HEK293 (cell line): ENCODE measurements around the gene CSRP1.
A peak's percentile ranks its signal among the peaks of the same experiment; 100 is the strongest.

Experiments
- ELK4 ChIP-seq: IDR thresholded peaks from 2 replicates; pipeline ENCODE4 v1.6.1; 2011; ENCODE audit warnings: mild to moderate bottlenecking, low read depth, low read length, borderline replicate concordance
- GLIS1 ChIP-seq: fragments of 450-650 bp; formaldehyde crosslinking; IDR thresholded peaks from 2 replicates; pipeline ENCODE4 v1.5.1; 2016; ENCODE audit warnings: missing biosample characterization, missing genetic modification characterization
- KLF9 ChIP-seq: fragments of 450-650 bp; formaldehyde crosslinking; IDR thresholded peaks from 2 replicates; pipeline ENCODE4 v1.5.1; 2016; ENCODE audit warnings: missing biosample characterization, missing genetic modification characterization, low read depth
- MEIS1 ChIP-seq: sonication (generic); formaldehyde crosslinking; IDR thresholded peaks from 2 replicates; pipeline ENCODE4 v1.8.1; 2022; ENCODE audit warnings: missing genetic modification reagents, mild to moderate bottlenecking, borderline replicate concordance
- TCF7L2 ChIP-seq: IDR thresholded peaks from 2 replicates; pipeline ENCODE4 v1.6.1; 2011; ENCODE audit warnings: low read depth, mild to moderate bottlenecking, inconsistent platforms, low read length, moderate library complexity, borderline replicate concordance
- TRIM28 ChIP-seq: IDR thresholded peaks from 2 replicates; pipeline ENCODE4 v1.6.1; 2011; ENCODE audit warnings: low read length, control low read depth, borderline replicate concordance
- ZBTB21 ChIP-seq: fragments of 450-650 bp; formaldehyde crosslinking; IDR thresholded peaks from 2 replicates; pipeline ENCODE4 v1.5.1; 2017; ENCODE audit warnings: missing biosample characterization, missing genetic modification characterization
- ZBTB48 ChIP-seq: fragments of 450-650 bp; formaldehyde crosslinking; IDR thresholded peaks from 2 replicates; pipeline ENCODE4 v1.5.1; 2016; ENCODE audit warnings: missing biosample characterization, missing genetic modification characterization
- ZBTB7A ChIP-seq: fragments of 450-650 bp; formaldehyde crosslinking; IDR thresholded peaks from 2 replicates; pipeline ENCODE4 v1.5.1; 2016; ENCODE audit warnings: low read depth, missing biosample characterization, missing genetic modification characterization
- ZBTB8A ChIP-seq: fragments of 450-650 bp; formaldehyde crosslinking; IDR thresholded peaks from 2 replicates; pipeline ENCODE4 v1.5.1; 2016; ENCODE audit warnings: missing biosample characterization, missing genetic modification characterization
- ZFP3 ChIP-seq: fragments of 450-650 bp; formaldehyde crosslinking; IDR thresholded peaks from 2 replicates; pipeline ENCODE4 v1.5.1; 2016; ENCODE audit warnings: low read depth, missing biosample characterization, missing genetic modification characterization
- ZNF114 ChIP-seq: fragments of 450-650 bp; formaldehyde crosslinking; IDR thresholded peaks from 2 replicates; pipeline ENCODE4 v1.5.0; 2017; ENCODE audit warnings: missing biosample characterization, missing genetic modification characterization
- ZNF138 ChIP-seq: fragments of 450-650 bp; formaldehyde crosslinking; IDR thresholded peaks from 2 replicates; pipeline ENCODE4 v1.5.1; 2016; ENCODE audit warnings: missing biosample characterization, missing genetic modification characterization, borderline replicate concordance
- ZNF146 ChIP-seq: fragments of 450-650 bp; formaldehyde crosslinking; IDR thresholded peaks from 2 replicates; pipeline ENCODE4 v1.5.1; 2016; ENCODE audit warnings: missing biosample characterization, missing genetic modification characterization
- ZNF148 ChIP-seq: fragments of 450-650 bp; formaldehyde crosslinking; IDR thresholded peaks from 2 replicates; pipeline ENCODE4 v1.5.0; 2017; ENCODE audit warnings: missing biosample characterization, missing genetic modification characterization, borderline replicate concordance
- ZNF16 ChIP-seq: fragments of 450-650 bp; formaldehyde crosslinking; IDR thresholded peaks from 2 replicates; pipeline ENCODE4 v1.5.1; 2016; ENCODE audit warnings: low read depth, missing biosample characterization, missing genetic modification characterization
- ZNF214 ChIP-seq: fragments of 450-650 bp; formaldehyde crosslinking; IDR thresholded peaks from 2 replicates; pipeline ENCODE4 v1.5.1; 2017; ENCODE audit warnings: missing biosample characterization, mild to moderate bottlenecking, missing genetic modification characterization, borderline replicate concordance
- ZNF221 ChIP-seq: fragments of 450-650 bp; formaldehyde crosslinking; IDR thresholded peaks from 2 replicates; pipeline ENCODE4 v1.5.1; 2017; ENCODE audit warnings: missing biosample characterization, missing genetic modification characterization, borderline replicate concordance
- ZNF23 ChIP-seq: fragments of 450-650 bp; formaldehyde crosslinking; IDR thresholded peaks from 2 replicates; pipeline ENCODE4 v1.5.1; 2016; ENCODE audit warnings: missing biosample characterization, missing genetic modification characterization, borderline replicate concordance
- ZNF302 ChIP-seq: fragments of 450-650 bp; formaldehyde crosslinking; IDR thresholded peaks from 2 replicates; pipeline ENCODE4 v1.5.1; 2016; ENCODE audit warnings: missing biosample characterization, missing genetic modification characterization, low read depth
- ZNF366 ChIP-seq: fragments of 450-650 bp; formaldehyde crosslinking; conservative IDR thresholded peaks from 2 replicates; pipeline ENCODE4 v1.5.1; 2016; ENCODE audit warnings: missing biosample characterization, missing genetic modification characterization
- ZNF488 ChIP-seq: fragments of 450-650 bp; formaldehyde crosslinking; IDR thresholded peaks from 2 replicates; pipeline ENCODE4 v1.5.1; 2016; ENCODE audit warnings: missing biosample characterization, missing genetic modification characterization
- ZNF513 ChIP-seq: fragments of 450-650 bp; IDR thresholded peaks from 2 replicates; pipeline ENCODE4 v1.5.1; 2018; ENCODE audit warnings: missing biosample characterization, missing genetic modification characterization
- ZNF521 ChIP-seq: fragments of 450-650 bp; formaldehyde crosslinking; IDR thresholded peaks from 2 replicates; pipeline ENCODE4 v1.5.1; 2017; ENCODE audit warnings: missing biosample characterization, mild to moderate bottlenecking, missing genetic modification characterization
- ZNF555 ChIP-seq: fragments of 450-650 bp; formaldehyde crosslinking; conservative IDR thresholded peaks from 2 replicates; pipeline ENCODE4 v1.5.1; 2017; ENCODE audit warnings: missing biosample characterization, mild to moderate bottlenecking, missing genetic modification characterization, inconsistent platforms
- ZNF610 ChIP-seq: fragments of 450-650 bp; formaldehyde crosslinking; IDR thresholded peaks from 2 replicates; pipeline ENCODE4 v1.5.1; 2016; ENCODE audit warnings: missing biosample characterization, missing genetic modification characterization, borderline replicate concordance
- ZNF623 ChIP-seq: fragments of 450-650 bp; formaldehyde crosslinking; IDR thresholded peaks from 2 replicates; pipeline ENCODE4 v1.5.1; 2016; ENCODE audit warnings: missing biosample characterization, missing genetic modification characterization
- ZNF660 ChIP-seq: fragments of 450-650 bp; IDR thresholded peaks from 2 replicates; pipeline ENCODE4 v1.5.1; 2018; ENCODE audit warnings: missing biosample characterization, mild to moderate bottlenecking, missing genetic modification characterization
- ZNF664 ChIP-seq: fragments of 450-650 bp; formaldehyde crosslinking; IDR thresholded peaks from 2 replicates; pipeline ENCODE4 v1.5.1; 2016; ENCODE audit warnings: missing biosample characterization, missing genetic modification characterization
- ZNF768 ChIP-seq: fragments of 450-650 bp; formaldehyde crosslinking; IDR thresholded peaks from 2 replicates; pipeline ENCODE4 v1.5.1; 2018; ENCODE audit warnings: missing biosample characterization, mild to moderate bottlenecking, missing genetic modification characterization
- ZNF776 ChIP-seq: fragments of 450-650 bp; formaldehyde crosslinking; IDR thresholded peaks from 2 replicates; pipeline ENCODE4 v1.5.0; 2017; ENCODE audit warnings: missing biosample characterization, missing genetic modification characterization, borderline replicate concordance
- ZNF843 ChIP-seq: fragments of 450-650 bp; formaldehyde crosslinking; IDR thresholded peaks from 2 replicates; pipeline ENCODE4 v1.5.1; 2016; ENCODE audit warnings: missing biosample characterization, missing genetic modification characterization
- ZSCAN16 ChIP-seq: fragments of 450-650 bp; formaldehyde crosslinking; IDR thresholded peaks from 2 replicates; pipeline ENCODE4 v1.5.1; 2016; ENCODE audit warnings: missing biosample characterization, missing genetic modification characterization
- ZSCAN30 ChIP-seq: fragments of 450-650 bp; IDR thresholded peaks from 2 replicates; pipeline ENCODE4 v1.5.1; 2018; ENCODE audit warnings: missing biosample characterization, mild to moderate bottlenecking, missing genetic modification characterization, moderate library complexity
- ZSCAN4 ChIP-seq: fragments of 450-650 bp; formaldehyde crosslinking; IDR thresholded peaks from 2 replicates; pipeline ENCODE4 v1.5.1; 2017; ENCODE audit warnings: missing biosample characterization, missing genetic modification characterization

Gene CSRP1

GRCh38 chr1:201554789-201555592 is 48.1 kb upstream of the CSRP1 start (continued):
- TF ChIP-seq ZNF16 (tag by site-specific recombination) (no peak), ZNF366 (peak; percentile 90), GLIS1 (tag by site-specific recombination) (no peak), ZNF776 (tag by site-specific recombination) (no peak), ZNF114 (tag by site-specific recombination) (no peak), ZNF768 (tag by site-specific recombination) (no peak), ZNF146 (tag by site-specific recombination) (no peak), ZFP3 (tag by site-specific recombination) (no peak), ZNF623 (tag by site-specific recombination) (no peak; the same call in 1 of the 2 replicates), ZNF138 (tag by site-specific recombination) (no peak), ZNF214 (tag by site-specific recombination) (no peak), ZNF660 (no peak), ZSCAN30 (tag by site-specific recombination) (no peak), ZNF488 (tag by site-specific recombination) (no peak), MEIS1 (CRISPR knock-in tag) (no peak), KLF9 (no peak), ZBTB8A (tag by site-specific recombination) (no peak), ZNF843 (peak; percentile 48; the same call in 1 of the 2 replicates), ZBTB21 (peak; percentile 93), ZSCAN4 (tag by site-specific recombination) (no peak), ELK4 (no peak), ZNF521 (tag by site-specific recombination) (no peak), ZNF513 (no peak), TRIM28 (no peak), TCF7L2 (no peak), ZNF610 (tag by site-specific recombination) (no peak), ZNF23 (no peak), ZNF555 (tag by site-specific recombination) (no peak), ZSCAN16 (tag by site-specific recombination) (no peak), ZBTB48 (no peak), ZNF664 (tag by site-specific recombination) (no peak), ZNF148 (tag by site-specific recombination) (no peak), ZNF221 (tag by site-specific recombination) (no peak), ZNF302 (tag by site-specific recombination) (no peak), ZBTB7A (tag by site-specific recombination) (no peak)
